Uterus (tissue), 4 donors: Measurements from ENCODE around the gene AGAP4. TPM values are rescaled to one million over a fixed set of nuclear protein-coding genes. Genes with fewer than 3 reads are reported as not detected.
"Not testable (repeated sequence)": the region's sequence is repeated elsewhere in the genome, so short reads cannot be mapped to it uniquely, and the experiment has no call there.

Source experiments
- DNase-seq, 2 donors: peaks; one replicate each; pipeline ENCODE4 v3.0.0-alpha.2; 2019 to 2020
- H3K27ac ChIP-seq, 2 donors: fragments of 200-600 bp; sonication (generic); 1 replicate in 1 of 2; 2 replicates in 1 of 2; pipeline ENCODE4 v1.5.1; 2016 to 2018
- H3K27me3 ChIP-seq, 2 donors: fragments of 200-600 bp; sonication (generic); one replicate each; pipeline ENCODE4 v1.5.1; 2018 to 2019; ENCODE audit warnings: control low read depth in 1 of 2
- H3K36me3 ChIP-seq, 2 donors: fragments of 200-600 bp; sonication (generic); one replicate each; pipeline ENCODE4 v1.5.1; 2019; ENCODE audit warnings: control low read depth in 1 of 2
- H3K4me1 ChIP-seq, 2 donors: fragments of 200-600 bp; sonication (generic); one replicate each; pipeline ENCODE4 v1.5.1; 2018 to 2019; ENCODE audit warnings: control low read depth in 1 of 2
- H3K4me3 ChIP-seq, 2 donors: fragments of 200-600 bp; sonication (generic); 1 replicate in 1 of 2; 2 replicates in 1 of 2; pipeline ENCODE4 v1.5.1; 2018 to 2019; ENCODE audit warnings: mild to moderate bottlenecking in 1 of 2
- H3K9me3 ChIP-seq, 2 donors: fragments of 200-600 bp; sonication (generic); one replicate each; pipeline ENCODE4 v1.5.1; 2019; ENCODE audit warnings: control low read depth in 1 of 2
- CTCF ChIP-seq, 4 experiments: fragments of 200-600 bp in 2 of 4; fragments of 450-650 bp in 2 of 4; sonication (generic) in 2 of 4; IDR thresholded peaks; one replicate each; pipeline ENCODE4 v1.5.1; 2016 to 2019; ENCODE audit warnings: antibody characterized with exemption in 4 of 4, mild to moderate bottlenecking in 2 of 4, moderate library complexity in 1 of 4
- POLR2A ChIP-seq, 2 donors: fragments of 450-650 bp; IDR thresholded peaks; one replicate each; pipeline ENCODE4 v1.6.1; 2016; ENCODE audit warnings: antibody characterized with exemption in 2 of 2, mild to moderate bottlenecking in 1 of 2, moderate library complexity in 1 of 2
- intact Hi-C: fragments of 100-400 bp; cut with DNase I; formaldehyde crosslinking; loops from one replicate; pipeline ENCODE4 v1.15.1; 2023; ENCODE audit warnings: low total_unique reads
- small RNA-seq: library from RNA; depleted of rRNA; stranded (forward); fragments of <200 nt; gene quantifications from one replicate; pipeline ENCODE3, GENCODE V24; 2016
- total RNA-seq, 4 donors: library from RNA; depleted of rRNA in 3 of 4; stranded (reverse); fragments of >200 nt in 3 of 4; gene quantifications; one replicate each; pipeline versions ENCODE4 v1.1.0 to v1.2.4, GENCODE V29; 2014 to 2023
- donor health status: DM: yes; HTN: yes; CAD: no.

The AGAP4 gene
- total RNA-seq, 4 donors from 2014 or later, result 1.8 to 36.7 (median 22.0) TPM

- TF ChIP-seq CTCF (IDR thresholded peaks at IDR 0.05), result no peak
- no peak for TF ChIP-seq POLR2A (IDR thresholded peaks at IDR 0.05)
- H3K4me1 ChIP-seq, result no peaks in the 10 kb centered on the region
- no peaks in the 10 kb centered on the region for H3K36me3 ChIP-seq
- no peak overlapping the region for H3K27ac ChIP-seq
- no peak for DNase-seq
- intact Hi-C loops, result no loop called here
- no peaks in the 10 kb centered on the region for H3K27me3 ChIP-seq
- no peaks in the 10 kb centered on the region for H3K9me3 ChIP-seq
- H3K4me3 ChIP-seq, result no peak overlapping the region
Observed at GRCh38 chr10:45809837-45810236, 37.5 kb downstream of the AGAP4 start.

- not testable (repeated sequence) for DNase-seq
Observed at GRCh38 chr10:45804996-45805395, 42.3 kb downstream of the AGAP4 start.

GRCh38 chr10:45803060-45804010 lies 44.0 kb downstream of the AGAP4 start:
- DNase-seq, H3K36me3 ChIP-seq, intact Hi-C loops, H3K27ac ChIP-seq, H3K4me1 ChIP-seq, H3K4me3 ChIP-seq, H3K27me3 ChIP-seq, H3K9me3 ChIP-seq: not testable (repeated sequence)

More at GRCh38 chr10:45804996-45805395, 42.3 kb downstream of the AGAP4 start:
- intact Hi-C loops, H3K36me3 ChIP-seq, H3K9me3 ChIP-seq, H3K27me3 ChIP-seq, H3K4me3 ChIP-seq, H3K27ac ChIP-seq, H3K4me1 ChIP-seq: not testable (repeated sequence)

- DNase-seq, H3K27me3 ChIP-seq, intact Hi-C loops, H3K27ac ChIP-seq, H3K4me3 ChIP-seq, H3K36me3 ChIP-seq, H3K4me1 ChIP-seq, H3K9me3 ChIP-seq: not testable (repeated sequence)
Observed at GRCh38 chr10:45794761-45795160, 52.5 kb downstream of the AGAP4 start.

- H3K4me3 ChIP-seq, H3K27me3 ChIP-seq, H3K36me3 ChIP-seq, H3K4me1 ChIP-seq, H3K27ac ChIP-seq, H3K9me3 ChIP-seq, DNase-seq, intact Hi-C loops: not testable (repeated sequence)
Observed at GRCh38 chr10:45790694-45791426, 56.4 kb downstream of the AGAP4 start.

GRCh38 chr10:45789991-45790390 lies 57.3 kb downstream of the AGAP4 start:
- H3K4me3 ChIP-seq, DNase-seq, H3K9me3 ChIP-seq, H3K36me3 ChIP-seq, H3K27me3 ChIP-seq, H3K4me1 ChIP-seq, intact Hi-C loops, H3K27ac ChIP-seq: not testable (repeated sequence)

- H3K9me3 ChIP-seq, intact Hi-C loops, H3K27me3 ChIP-seq, DNase-seq, H3K4me3 ChIP-seq, H3K27ac ChIP-seq, H3K4me1 ChIP-seq, H3K36me3 ChIP-seq: not testable (repeated sequence)
Observed at GRCh38 chr10:45787212-45787741, 60.0 kb downstream of the AGAP4 start.

- H3K27ac ChIP-seq, H3K9me3 ChIP-seq, H3K27me3 ChIP-seq, intact Hi-C loops, H3K36me3 ChIP-seq, DNase-seq, H3K4me3 ChIP-seq, H3K4me1 ChIP-seq: not testable (repeated sequence)
Observed at GRCh38 chr10:45786217-45786616, 61.1 kb downstream of the AGAP4 start.

Small RNA genes within 50 kb of the gene (small RNA-seq; reads per million reads assigned to genes)
- gene AC012044.1 (not detected), gene RNA5SP310 (not detected)

Other genes with a start within 250 kb of the AGAP4 start
- gene ZFAND4, start 174.7 kb downstream of the AGAP4 start, total RNA-seq, result 10 to 100 TPM in 3 of 4 donors, 1 to 10 TPM in 1; 6.1 to 22.5 (median 17.9) TPM
- gene WASHC2C, start 120.2 kb downstream of the AGAP4 start, total RNA-seq, result 10 to 100 TPM; 25.0 to 70.4 (median 34.3) TPM
- 10 to 100 TPM; 33.1 to 61.0 (median 47.8) TPM for gene TIMM23, start 125.0 kb upstream of the AGAP4 start, total RNA-seq
- 100 to 1,000 TPM in 3 of 4 donors, 10 to 100 TPM in 1; 88.8 to 223 (median 110) TPM for gene NCOA4, start 183.1 kb upstream of the AGAP4 start, total RNA-seq
- gene MSMB, start 198.8 kb upstream of the AGAP4 start, total RNA-seq, result not detected